CD1c-positive myeloid dendritic cell (primary cell): ENCODE data around the gene NFATC1.

Source experiments
- DNase-seq: peaks from one replicate; pipeline ENCODE4 v3.0.0-alpha.2; 2016; ENCODE audit errors: extremely low spot score

NFATC1 gene

DNA sequence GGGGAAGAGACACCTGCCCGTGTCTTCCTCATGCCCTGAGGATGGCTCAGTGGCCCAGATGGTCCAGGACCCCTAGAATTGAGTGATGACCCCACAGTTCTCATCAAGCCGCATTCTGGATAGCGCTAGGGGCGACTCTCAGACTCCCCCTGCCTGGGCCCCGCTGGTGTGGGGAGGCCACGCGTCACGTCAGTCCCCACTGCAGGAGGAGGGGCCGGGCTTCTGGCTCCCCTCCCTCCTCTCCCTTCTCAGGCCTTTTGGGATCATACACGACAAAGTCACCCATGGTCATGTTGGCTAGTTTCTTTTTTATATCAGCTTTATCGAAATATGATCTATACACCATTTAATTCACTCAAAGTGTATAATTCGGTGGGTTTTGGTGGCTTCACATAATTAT is 61.5 kb downstream of the NFATC1 start:
- DNase-seq, result no peak

DNA sequence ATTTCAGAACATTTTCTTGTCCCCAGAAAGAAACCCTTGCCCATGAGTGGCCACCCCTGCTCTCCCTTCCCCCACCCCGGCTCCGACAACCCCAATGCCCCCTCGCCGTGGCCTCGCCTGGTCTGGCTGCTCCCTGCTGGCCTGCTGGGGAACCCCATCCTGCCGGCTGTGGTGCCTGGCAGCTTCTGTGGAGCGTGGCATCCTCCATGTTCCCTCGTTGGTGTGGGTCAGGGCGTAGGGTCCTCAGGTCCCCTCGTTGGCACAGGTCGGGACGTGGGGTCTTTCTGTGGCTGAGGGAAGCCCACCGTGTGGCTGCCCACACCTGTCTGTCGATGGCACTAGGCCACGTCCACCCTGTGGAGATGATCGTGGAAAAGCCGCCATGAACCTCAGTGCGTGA is 61.9 kb downstream of the NFATC1 start:
- DNase-seq, result no peak

DNA sequence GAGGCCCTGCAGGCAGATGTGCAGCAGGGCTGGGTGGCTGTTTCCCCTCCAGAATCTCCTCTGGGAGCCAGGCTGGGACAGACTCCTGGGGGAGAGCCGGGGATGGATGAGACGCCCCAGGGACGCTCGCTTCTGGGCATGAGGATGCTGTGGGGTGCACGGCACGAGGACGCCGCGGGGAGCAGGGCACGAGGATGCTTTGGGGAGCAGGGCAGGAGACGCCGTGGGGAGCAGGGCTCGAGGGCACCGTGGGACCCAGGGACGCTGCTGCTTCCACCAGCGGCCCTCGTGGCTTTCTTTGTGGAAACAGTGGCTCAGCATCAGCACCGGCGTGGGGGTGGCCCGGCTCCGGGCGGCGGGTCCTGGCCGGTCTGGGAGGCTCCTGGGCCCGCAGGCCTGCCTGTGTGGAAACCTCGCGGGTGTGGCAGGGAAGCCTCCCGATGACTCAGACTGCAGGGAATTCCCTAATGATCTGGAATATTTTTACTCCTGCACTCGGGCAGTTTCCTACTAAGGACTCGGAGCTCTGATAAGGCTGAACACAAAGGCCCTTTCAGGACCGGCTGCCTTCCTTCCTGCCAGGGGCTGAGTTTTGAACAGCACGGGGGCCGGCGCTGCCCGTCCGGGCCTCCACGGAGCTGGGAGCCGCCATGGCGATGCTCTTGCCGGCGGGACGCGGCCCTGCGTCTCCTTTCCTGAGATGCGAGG is 62.6 kb downstream of the NFATC1 start:
- no peak for DNase-seq

DNA sequence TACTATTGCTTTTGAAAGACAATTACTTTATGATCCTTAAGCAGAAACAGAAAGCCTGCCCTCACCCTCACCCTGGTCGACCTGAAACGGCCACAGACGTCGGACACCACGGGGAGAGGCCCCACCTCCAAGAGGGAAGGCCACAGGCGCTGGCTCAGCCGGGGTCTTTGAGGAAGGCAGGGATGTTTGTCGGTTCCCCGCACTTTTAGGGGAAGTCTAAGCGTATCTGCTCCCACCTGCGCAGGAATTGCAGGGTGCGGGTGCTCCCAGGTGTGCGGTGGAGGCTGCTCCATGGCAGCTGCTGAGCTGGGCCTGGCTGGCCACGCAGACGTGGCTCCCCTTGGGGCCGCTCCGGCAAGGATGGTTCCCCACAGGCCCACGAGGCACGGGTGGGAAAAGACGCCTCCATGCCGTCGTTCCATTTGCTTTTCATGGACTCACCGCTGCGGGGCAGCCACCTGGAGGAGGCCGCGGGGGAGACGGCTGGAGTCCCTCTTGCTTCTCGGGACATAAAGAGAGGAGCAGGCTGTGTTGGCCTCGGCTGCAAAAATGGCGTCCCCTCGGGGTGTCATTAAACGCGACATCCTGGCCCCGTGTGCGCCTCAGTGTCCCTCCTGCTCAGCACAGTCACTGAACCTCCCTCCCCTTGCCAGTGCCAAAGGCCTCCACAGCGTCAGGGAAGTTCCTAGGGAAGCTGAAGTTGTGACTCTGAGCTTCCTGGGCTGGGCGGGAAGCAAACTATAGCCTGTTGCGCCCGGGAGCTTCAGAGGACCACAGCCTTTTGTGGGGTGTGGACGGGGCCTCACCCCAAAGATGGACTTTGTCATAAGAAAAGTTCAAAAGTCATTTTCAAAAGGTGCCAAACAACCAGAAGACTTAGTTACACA is 63.4 kb downstream of the NFATC1 start:
- no peak for DNase-seq

DNA sequence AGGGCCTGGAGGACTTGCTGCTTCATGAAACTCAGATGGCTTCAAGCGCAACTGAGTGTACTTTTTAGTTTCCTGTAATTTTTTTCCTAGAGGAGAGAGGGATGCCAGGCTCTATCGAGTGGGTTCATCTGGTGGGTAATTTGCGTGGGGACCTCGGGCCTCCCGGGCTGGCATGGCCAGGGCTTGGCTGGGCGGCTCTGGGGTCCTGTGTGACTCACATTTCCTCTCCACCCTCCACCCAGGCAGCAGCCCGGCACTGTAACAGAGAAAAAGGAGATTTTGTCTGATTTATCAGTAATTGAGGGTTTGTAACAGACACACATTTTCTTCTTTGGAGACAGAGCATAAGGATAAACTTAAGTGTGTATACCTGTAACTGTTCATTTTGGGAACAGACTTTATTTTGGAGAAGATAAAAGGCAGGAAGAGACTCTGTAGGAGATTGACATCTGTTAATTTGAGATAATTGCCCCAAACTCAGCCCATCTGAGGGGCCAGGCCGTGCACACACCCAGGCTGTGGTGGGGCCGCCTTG is 64.3 kb downstream of the NFATC1 start:
- DNase-seq, result no peak

DNA sequence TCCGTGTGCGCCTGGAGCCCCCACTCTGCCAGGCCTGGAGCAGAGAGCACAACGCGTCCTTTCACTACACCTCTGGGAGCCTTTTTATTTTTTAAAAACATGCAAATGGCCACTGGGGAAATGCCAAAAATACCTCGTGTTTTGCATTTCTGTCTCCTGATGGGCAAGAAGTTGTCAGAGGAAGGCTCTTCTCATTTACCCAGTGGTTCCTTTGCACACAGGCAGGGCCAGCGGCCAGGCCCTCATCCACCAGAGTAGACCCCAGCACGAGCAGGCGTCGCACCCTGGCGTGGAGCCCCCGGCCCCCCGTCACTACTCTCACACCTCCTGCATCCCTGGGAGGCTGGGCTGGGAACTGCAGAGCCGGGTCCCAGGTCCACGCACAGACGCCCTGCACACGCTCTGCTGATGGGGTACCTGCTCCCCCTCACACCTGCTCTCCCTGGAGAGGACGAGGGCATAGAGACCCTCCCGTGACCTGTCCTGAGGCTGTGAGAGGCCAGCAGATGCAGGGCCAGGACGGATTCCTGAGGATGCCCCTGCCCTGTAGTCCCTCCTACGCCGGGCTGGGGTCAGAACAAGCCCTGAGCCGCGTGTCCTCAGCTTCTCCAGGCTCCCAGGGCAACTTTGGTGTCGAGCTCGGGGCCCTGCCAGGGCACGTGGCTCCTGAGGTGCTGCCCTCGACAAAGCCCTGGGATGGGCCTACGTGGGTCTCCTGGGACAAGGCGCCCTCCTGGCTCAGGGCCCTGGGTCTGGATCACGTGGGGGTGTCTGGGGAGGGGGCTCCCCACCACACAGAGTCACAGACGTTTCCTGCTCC is 65.0 kb downstream of the NFATC1 start:
- no peak for DNase-seq

DNA sequence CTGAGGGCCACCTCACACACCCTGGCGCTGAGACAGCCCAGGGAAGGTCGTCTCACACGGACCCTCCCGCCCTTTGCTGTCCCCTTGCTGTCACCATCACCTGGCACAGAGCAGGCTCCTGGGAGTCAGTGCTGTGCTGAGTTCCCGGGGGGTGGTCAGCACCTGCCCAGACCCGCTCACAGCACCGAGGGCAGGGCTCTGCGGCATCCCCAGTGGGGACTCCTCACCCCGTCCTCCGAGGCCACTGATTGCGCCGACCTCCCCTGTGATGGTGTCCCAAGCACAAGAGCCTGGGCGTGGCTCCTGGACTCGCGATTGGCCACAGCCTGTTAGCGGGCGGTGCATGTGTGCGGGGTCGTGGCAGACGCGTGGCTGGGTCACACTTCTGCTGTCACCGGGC is 65.9 kb downstream of the NFATC1 start:
- DNase-seq, result no peak

DNA sequence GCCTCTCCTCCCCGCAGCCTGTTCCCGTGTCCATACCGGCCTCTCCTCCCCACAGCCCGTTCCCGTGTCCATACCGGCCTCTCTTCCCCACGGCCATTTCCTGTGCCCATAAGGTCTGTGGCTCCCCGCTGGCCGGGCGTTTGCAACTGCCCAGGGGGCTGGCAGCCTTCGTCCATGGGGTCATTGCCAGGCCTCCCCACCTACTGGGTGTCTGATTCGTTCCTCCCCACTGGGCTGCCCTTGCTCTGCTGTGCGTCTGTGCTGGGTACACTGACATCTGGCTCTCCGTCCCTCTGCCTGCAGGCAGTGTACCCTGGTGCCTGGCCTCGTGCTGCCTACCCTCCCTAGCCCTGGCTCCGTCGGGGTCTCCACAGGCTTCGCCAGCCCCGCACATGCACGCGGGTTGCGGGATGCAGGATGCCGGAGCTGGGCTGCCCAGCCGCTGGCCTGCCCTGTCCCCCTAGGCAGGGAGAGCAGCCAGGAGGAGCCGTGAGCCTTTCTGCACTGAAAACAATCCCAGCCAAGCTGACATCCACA is 67.8 kb downstream of the NFATC1 start:
- no peak for DNase-seq

DNA sequence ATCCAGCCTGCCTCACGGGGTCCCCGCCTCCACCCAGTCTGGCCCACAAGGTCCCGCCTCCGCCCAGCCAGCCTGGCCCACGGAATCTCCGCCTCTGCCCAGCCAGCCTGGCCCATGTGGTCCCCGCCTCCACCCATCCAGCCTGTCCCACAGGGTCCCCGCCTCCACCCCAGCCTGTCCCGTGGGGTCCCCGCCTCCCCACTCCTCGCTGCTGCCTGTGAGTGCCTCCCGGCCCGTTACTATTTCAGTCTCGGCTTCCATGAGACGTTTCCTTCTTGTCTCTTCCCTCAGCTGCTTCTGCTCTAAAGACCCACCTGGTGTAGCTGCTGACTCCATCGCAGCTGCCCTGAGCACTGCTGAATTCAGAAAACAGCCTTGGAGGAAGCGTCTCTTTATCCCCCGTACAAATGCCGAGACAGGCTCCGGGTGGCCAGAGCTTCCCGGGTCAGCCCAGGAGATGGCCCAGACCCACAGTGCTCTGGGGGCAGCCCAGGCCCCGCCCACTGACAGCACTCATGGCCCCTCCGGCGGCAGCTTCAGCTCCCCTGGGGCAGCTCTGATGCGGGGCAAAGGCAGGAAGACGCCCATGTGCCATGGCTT is 69.8 kb downstream of the NFATC1 start:
- no peak for DNase-seq

DNA sequence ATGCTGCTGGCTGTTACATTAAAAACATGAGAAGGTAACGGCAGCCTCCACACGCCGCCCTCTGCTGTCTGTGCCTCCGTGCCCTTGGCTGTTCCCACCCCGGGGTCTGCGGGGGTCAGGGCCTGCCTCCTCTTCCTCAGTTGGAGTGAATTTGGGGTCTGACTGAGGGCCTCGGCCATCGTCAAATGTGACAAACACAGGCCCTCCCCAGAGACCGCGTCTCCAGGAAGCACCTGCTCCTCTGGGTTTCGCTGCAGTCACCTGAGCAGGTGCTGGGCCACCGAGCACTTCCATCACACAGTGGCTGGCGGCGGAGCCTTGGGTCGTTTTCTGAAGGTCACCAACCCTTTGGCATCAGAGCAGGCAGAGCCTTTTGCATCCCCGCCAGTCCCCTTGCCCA is 70.9 kb downstream of the NFATC1 start:
- no peak for DNase-seq

DNA sequence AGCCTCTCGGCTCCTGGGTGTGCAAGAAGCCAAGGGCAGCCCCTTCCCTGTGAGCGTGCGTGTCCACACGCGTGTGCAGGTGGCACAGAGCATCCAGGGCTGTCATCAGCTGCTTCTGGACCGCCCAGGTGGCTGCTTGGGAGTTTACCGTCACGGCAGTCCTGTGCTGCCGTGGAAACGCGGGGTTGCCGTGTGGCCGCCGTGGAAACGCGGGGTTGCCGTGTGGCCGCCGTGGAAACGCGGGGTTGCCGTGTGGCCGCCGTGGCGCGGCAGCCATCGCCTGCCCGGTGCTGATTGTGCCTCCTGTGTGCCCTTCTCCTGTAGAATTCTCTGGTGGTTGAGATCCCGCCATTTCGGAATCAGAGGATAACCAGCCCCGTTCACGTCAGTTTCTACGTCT is 71.4 kb downstream of the NFATC1 start:
- no peak for DNase-seq

DNA sequence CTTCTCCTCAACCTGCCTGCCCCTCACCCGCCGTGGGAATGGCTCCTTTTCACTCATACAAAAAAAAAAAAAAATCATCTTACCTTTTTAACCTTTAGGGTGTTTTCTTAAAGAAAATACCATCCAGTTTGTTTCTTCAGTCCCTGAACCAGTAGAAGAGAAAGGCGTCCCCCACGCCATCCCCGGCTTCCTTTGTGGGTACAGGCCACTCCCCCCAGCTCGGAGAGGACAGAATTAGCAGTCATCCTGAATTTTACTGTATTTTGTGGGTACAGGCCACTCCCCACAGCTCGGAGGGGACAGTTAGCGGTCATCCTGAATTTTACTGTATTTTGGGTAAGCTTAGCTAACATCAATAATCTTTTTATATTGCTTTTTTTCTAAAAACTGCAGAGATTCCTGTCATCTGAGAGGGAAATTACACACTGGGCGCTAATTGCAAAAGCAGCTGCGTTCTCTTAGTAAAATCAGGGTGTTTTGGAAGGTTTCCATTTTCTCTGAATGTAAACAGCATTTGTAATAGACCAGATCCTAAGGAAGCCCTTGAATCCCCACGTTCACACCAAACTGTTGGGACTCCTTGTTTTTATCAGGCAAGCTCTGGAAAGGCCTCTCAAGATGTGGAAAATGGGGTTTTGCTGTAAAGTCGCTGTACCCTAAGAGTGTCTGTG is 72.5 kb downstream of the NFATC1 start:
- no peak for DNase-seq

DNA sequence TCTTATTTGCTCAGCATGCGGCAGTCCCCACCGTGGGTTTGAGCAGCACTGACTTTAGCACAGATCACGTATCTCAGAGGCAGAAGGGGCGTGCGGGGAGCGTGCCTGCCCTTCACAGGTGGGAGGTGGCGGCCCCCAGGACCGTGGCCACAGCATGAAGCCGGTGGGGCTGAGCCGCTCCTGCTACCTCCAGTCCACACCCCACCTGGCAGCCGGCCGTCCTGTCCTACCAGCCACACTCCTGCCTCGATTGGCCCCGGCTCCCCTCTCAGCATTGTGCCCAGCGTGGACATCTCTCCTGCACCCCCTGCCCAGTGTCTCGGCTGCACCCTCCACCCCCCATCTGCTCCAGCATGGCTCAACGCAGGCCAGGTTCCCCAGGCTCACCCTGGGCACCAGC is 73.6 kb downstream of the NFATC1 start:
- DNase-seq, result no peak

DNA sequence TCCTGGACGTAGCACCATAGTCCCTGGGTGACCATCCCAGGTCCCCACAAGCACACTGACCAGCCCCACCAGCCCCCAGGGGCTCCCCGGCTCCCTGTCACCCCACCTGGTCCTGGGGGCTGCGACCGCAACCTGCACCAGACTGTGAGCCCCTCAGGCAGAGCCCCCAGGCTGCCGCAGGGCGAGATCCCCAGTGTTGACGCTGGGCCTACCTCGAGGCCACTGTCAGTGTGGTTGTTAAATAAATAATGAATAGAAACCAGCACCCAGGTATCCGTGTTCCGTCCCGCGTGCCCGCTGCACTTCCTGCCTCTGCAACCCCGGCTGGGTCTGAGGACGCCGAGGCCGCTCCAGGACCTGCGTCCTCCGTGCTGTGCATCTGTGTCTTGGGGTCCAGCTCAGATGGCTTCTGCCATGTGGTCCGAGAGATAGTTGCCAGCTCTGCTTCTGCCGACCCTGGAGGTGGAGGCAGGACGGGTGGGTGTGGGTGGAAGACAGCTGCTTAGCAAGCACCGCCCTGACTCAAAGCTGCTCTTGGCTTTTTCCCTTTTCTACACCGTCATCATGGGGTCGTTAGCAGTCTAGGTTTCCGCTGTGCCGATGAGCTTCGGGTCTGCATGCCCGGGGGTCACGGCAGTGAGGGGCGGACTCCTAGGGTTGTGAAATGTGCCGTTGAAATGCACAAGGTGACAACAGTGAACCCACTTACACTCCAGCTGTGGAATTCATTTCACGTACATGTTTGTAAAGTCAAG is 74.2 kb downstream of the NFATC1 start:
- no peak for DNase-seq

DNA sequence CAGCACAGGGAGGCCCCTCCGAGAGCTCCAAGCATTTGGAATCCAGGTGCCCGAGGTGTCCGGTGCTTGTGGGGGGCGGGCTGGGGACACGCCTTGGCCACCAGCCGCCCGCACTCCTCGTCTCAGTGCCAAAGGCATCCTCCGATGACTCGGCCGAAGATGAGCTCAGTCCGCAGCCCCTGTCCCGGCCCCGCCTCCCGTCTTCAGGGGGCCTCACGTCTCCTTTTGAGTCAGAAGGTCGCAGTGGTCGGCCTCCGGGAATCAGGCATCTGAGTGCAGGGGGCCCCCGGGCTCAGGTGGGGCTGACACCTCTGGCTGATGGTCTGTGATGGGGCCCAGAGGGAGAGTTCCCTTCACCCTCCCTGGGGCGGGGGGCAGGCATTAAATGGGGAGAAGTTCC is 74.8 kb downstream of the NFATC1 start:
- DNase-seq, result no peak

DNA sequence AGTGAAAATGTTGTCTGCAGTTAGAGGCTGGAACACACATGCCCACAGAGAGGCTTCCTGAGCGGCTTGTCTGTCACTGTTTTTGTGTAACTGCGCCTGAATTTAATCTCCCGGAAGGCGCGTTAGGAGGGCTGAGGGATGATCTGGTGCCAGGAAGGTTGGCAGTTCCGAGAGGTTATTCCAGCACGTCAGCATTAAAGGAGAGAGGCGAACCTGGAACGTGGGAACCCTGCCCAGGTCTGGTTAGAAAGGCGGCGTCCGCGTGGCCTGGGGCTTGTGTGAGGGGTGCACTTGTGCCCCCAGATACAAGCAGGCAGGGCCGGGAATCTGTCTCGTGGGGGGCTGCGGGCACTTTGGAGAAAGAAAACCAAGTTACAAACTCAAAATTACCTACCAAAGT is 75.3 kb downstream of the NFATC1 start:
- no peak for DNase-seq

DNA sequence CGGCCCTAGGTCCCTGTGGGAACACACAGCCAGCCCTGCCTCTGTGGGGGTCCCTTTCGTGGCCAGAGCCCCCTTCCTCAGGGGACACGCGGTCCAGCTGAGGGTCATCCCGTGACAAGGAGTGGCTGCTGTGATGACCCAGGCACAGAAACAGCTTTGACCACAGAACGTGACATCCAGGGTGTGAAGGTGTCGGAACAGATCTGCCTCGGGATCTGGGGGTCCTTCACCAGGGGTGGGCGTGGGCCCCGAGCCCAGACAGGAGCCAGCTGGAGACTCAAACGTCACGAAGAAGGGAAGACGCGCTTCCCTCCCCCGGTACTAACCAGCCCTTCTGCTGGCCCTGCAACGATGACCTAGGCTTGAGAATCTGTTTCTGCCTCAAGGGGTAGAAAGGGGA is 75.9 kb downstream of the NFATC1 start:
- no peak for DNase-seq

DNA sequence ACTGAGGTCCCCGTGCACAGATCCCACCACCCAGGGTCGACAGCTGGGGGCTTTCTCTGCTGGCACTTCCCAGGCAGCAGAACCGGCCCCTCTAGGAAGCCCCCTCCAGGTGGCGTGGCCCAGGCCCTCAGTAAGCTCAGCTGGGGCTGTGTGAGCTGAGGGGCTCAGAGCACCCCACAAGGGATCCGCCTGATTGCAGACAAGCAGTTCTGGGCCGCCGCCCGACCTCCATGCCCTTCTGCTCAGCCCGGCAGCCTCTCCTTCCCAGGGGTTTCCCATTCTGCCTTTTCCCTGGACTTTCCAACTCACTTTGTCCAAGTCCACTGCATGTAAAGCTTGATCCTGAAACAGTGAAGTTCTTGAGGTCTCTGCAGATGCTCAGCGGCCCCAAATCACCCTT is 76.4 kb downstream of the NFATC1 start:
- DNase-seq, result no peak

DNA sequence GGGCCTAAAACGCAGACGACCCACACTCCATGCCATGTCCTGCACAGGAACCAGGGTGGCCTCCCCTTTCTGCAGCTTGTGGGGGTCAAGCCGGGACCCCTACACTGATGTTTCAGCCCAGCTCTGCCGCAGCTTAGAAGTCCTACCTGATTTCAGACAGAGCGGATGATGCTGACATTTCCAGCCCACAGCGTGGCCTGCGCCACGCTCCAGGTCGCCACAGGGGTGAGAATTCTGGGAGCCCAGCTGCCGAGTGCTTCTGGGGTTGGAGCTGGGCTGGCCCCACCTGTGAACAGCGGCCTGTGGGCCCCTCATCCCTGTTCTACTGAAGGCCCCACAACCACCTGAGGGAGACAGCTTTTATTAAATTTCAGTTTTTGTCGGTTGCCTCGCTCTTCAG is 77.2 kb downstream of the NFATC1 start:
- DNase-seq, result no peak
